HG02571 (cell line): ENCODE measurements around the gene MACF1.

ENCODE experiments used
- ATAC-seq: cut with Tn5 transposase; IDR thresholded peaks from one replicate; pipeline ENCODE4 v1.9.1; 2021; ENCODE audit warnings: mild to moderate bottlenecking, moderate library complexity; ENCODE audit not compliant: unreplicated experiment

The MACF1 gene

DNA sequence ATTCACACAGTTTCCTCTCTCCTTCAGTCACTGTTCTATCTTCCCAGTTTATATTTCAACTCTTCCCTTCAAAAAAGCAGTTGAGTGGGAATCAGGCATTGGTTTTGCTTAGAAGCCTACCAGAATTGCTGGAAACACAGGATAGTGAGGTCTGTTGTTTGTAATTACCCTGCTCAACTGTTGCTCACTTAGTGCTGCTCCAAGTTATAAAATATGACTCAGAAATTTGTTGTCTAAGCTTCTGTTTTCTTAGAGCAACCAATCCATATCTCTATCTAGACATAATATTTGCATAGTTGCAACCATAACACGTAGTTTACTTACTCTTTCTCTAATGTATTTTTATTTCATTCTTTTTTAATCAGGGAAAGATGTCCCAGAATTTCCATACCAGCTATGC is 87.9 kb downstream of the MACF1 start:
- no peak for ATAC-seq

DNA sequence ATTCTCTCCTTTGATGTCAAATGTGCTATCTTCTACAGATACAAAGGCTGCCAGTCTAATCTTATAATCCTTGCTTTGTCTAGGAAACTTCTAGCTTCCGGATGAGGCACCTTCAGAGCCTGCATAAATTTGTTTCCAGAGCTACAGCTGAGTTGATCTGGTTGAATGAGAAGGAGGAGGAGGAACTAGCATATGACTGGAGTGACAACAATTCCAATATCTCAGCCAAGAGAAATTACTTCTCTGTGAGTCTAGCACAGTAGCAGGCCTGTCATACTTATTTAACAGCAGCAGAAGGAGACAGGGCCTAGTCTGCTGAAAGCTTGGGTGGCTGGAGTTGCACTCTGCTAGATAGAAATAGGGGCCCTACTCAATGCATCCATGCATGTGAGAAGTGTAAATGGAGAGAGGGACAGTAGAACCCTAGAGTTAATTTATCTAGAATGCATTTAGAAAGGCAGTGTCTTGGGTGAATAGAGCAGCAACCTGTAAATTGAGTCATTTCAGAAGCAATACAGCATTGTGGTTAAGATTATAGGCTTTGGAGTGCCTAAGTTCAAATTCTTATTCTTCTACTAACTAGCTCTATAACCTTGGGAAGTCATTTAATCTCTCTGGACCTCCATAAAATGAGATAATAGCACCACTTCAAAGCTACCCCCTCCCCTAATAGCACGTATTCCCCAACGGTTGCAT is 89.0 kb downstream of the MACF1 start:
- no peak for ATAC-seq

- ATAC-seq = no peak
Observed at GRCh38 chr1:39294531-39294930, 90.0 kb downstream of the MACF1 start.

DNA sequence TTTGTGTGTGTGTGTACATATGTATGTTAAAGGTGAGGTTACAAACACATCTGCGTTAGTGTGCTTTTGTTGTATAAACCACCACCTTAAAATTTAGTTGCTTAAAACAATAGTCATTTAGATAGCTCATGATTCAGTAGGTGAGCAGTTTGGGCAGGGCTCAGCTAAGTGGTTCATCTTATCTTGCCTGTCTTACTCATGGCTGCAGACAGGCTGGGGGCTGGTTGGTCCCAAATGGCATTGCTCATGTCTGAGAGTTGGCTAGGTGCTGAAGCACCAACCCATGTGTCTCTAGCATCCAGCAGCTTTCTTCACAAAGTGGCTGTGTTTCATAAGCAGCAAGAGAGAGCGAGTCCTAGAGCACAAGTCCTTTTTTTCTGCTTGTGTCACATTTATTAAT is 91.4 kb downstream of the MACF1 start:
- no peak for ATAC-seq

GRCh38 chr1:39297551-39297950 is 93.1 kb downstream of the MACF1 start:
- no peak for ATAC-seq

DNA sequence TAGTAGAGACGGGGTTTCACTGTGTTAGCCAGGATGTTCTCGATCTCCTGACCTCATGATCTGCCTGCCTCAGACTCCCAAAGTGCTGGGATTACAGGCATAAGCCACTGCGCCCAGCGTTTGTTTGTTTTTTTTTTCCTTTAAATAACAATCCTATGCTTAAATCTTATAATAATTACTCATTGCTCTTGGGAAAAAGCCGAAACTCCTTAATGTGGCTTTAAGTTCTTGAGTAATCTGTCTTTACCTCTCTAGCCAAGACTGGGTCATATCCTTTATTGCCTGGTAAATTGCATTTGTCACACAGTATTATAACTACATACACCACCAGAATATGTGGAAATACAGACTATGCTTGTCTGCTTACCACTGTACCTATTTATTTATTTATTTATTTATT is 97.1 kb downstream of the MACF1 start:
- no peak for ATAC-seq

DNA sequence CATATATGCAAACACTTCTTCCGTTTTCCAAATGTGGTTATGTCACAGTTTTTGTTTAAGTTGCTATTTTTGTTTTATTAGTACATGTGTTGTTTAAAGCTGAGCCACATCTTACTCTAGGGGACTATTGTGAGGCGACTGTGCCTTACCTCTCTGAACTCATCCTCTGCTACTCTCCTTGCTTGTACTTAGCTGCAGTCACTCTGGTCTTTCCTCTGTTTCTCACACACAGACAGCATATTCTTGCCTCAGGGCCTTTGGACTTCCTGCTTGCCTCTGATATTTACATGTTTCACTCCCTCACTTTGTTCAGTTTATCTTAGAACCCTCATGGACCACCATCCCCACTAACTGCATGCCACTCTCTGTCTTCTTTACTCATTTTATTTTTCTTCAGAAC is 101.1 kb downstream of the MACF1 start:
- no peak for ATAC-seq

DNA sequence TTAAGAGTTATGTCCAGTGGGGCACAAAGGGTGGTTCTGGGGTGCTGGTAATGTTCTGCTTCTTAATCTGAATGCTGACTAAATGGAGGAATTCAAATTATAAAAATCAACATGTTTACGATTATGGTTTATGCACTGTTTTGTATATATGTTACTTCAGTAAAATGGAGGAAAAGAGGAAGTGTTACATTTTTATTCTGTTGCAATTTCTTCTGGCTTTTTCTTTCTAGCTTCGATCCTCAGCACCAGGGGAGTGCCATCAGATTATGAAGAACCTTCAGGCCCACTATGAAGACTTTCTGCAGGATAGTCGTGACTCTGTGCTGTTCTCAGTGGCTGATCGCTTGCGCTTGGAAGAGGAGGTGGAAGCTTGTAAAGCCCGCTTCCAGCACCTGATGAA is 105.5 kb downstream of the MACF1 start:
- ATAC-seq = no peak

DNA sequence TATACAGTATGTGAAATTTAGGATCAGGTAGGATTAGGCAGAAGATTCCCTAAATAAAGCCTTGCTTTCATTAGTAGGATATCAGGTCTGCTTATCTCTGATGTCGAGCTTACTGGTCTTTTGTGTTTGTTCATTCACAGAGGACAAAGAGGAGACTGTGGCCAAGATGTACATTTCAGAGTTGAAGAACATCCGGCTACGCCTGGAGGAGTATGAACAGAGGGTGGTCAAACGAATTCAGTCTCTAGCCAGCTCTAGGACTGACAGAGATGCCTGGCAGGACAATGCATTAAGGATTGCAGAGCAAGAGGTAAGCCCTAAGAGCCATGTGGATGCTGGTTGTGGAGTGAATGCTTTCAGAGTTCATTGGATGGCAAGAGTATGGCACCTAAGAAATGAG is 106.2 kb downstream of the MACF1 start:
- no peak for ATAC-seq

DNA sequence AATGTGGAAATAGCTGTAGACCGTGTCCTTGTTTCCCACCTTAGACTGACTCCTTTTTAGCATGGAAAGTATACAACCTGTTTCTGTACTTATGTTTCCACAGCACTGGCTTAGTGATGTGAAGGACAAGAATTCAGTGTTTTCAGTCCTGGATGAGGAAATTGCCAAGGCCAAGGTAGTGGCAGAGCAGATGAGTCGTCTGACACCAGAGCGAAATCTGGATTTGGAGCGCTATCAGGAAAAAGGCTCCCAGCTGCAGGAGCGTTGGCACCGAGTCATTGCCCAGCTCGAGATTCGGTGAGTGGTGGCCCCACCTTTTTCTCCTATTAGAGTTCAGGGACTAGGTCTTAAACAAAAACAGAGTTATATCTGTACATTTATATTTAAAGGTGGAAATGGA is 112.6 kb downstream of the MACF1 start:
- no peak for ATAC-seq

GRCh38 chr1:39317910-39318633 is 113.6 kb downstream of the MACF1 start:
- ATAC-seq = no peak

GRCh38 chr1:39321979-39322378 is 117.5 kb downstream of the MACF1 start:
- ATAC-seq = no peak

- ATAC-seq = no peak
Observed at GRCh38 chr1:39322431-39322830, 117.9 kb downstream of the MACF1 start.

DNA sequence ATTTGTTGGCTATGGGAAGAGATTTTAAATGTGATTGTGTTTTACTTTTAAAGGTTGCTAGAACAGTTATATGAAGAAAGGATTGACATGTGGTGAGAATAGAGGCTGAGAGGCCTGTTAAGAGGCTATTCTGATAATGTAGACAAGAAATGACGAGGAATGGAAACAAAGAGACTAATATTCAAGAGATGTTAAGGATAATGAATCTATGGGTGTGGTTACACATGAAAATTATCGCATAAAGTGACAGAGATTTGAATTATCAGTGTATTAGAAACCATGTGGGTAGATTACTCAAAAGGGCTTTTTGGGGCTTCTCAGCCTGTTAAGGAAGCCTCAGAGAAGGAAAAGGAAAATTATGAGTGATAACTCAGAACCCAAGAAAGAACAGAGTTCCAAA is 120.4 kb downstream of the MACF1 start:
- ATAC-seq = no peak

DNA sequence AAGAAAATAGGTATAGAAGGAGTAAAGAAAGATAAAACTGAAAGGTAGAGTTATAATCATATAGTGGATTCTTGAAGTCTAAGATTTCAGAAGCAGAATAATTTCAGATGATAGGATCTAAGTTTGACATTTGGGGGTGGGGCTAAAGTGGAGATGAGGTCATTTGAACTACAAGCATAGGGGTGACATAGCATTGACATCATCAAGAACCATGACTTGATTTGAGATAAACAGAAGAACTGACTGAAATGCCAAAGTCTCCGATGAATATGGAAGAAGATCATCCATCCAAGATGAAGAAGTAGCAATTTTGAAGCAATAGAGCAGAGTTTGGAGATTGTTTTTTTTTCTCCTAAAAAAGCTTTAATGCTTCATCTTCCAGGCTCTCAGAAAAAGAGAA is 122.3 kb downstream of the MACF1 start:
- no peak for ATAC-seq

GRCh38 chr1:39328095-39328494 is 123.6 kb downstream of the MACF1 start:
- ATAC-seq = no peak

- ATAC-seq = no peak
Observed at GRCh38 chr1:39328586-39329121, 124.2 kb downstream of the MACF1 start.

- no peak for ATAC-seq
Observed at GRCh38 chr1:39331647-39332046, 127.2 kb downstream of the MACF1 start.

GRCh38 chr1:39332291-39332690 is 127.8 kb downstream of the MACF1 start:
- no peak for ATAC-seq

GRCh38 chr1:39332828-39333227 is 128.3 kb downstream of the MACF1 start:
- ATAC-seq = no peak

- ATAC-seq = no peak
Observed at GRCh38 chr1:39333296-39333695, 128.8 kb downstream of the MACF1 start.

GRCh38 chr1:39335216-39335615 is 130.7 kb downstream of the MACF1 start:
- no peak for ATAC-seq
